ENCODE results near the gene TGFA.

The TGFA gene

GRCh38 chr2:70529610-70530009 lies 24.0 kb downstream of the TGFA start:
- TF ChIP-seq, protein P1, sequence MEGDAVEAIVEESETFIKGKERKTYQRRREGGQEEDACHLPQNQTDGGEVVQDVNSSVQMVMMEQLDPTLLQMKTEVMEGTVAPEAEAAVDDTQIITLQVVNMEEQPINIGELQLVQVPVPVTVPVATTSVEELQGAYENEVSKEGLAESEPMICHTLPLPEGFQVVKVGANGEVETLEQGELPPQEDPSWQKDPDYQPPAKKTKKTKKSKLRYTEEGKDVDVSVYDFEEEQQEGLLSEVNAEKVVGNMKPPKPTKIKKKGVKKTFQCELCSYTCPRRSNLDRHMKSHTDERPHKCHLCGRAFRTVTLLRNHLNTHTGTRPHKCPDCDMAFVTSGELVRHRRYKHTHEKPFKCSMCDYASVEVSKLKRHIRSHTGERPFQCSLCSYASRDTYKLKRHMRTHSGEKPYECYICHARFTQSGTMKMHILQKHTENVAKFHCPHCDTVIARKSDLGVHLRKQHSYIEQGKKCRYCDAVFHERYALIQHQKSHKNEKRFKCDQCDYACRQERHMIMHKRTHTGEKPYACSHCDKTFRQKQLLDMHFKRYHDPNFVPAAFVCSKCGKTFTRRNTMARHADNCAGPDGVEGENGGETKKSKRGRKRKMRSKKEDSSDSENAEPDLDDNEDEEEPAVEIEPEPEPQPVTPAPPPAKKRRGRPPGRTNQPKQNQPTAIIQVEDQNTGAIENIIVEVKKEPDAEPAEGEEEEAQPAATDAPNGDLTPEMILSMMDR (IDR thresholded peaks at IDR 0.05; ENCODE audit: control extremely low read depth, extremely low read depth, low read depth, missing control alignments), result no peak
- ChIA-PET CTCF (interaction anchor here (1.3 kb wide), 1 partner anchor 11 kb away, joined by 3 read pairs; no protein-coding TSS in a partner anchor), POLR2A (no interaction called here)
- DNase-seq (ENCODE audit: extremely low spot score), result no peak

- ChIA-PET CTCF (interaction anchor here (0.7 to 1.3 kb wide), 3 partner anchors 10 to 23 kb away, joined by 3 read pairs; no protein-coding TSS in a partner anchor), POLR2A (no interaction called here)
- TF ChIP-seq, protein P1 (IDR thresholded peaks at IDR 0.05; ENCODE audit: control extremely low read depth, extremely low read depth, low read depth, missing control alignments), result no peak
- DNase-seq (ENCODE audit: extremely low spot score), result no peak
Measured at GRCh38 chr2:70528929-70529328, 24.7 kb downstream of the TGFA start.

DNA sequence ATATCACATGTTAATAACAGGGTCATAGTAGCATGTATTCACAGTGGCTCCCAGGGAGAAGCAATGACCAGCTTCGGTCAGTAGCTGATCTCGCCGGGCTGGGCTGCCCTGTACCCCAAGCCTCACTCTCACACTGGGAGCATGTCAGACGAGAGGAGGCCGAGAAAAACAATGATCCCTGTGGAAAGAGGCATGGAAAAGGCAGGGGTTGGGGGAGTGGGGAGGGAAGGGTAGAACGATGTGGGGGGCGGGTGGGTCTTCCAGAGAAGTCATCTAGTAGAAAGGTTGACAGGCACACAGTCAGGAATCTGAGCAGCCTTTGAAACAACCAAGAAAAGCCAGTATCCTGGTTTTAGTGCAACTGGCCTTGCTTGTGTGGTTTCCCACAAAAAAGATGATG lies 25.4 kb downstream of the TGFA start:
- TF ChIP-seq, protein P1 (IDR thresholded peaks at IDR 0.05; ENCODE audit: control extremely low read depth, extremely low read depth, low read depth, missing control alignments), result no peak

GRCh38 chr2:70527447-70528080 lies 26.1 kb downstream of the TGFA start:
- CTCF ChIA-PET, result interaction anchor here (1.6 kb wide), 1 partner anchor 10 kb away, joined by 4 read pairs; no protein-coding TSS in a partner anchor
- POLR2A ChIA-PET, result no interaction called here
- TF ChIP-seq, protein P1 (IDR thresholded peaks at IDR 0.05; ENCODE audit: control extremely low read depth, extremely low read depth, low read depth, missing control alignments), result no peak
- no peak for DNase-seq (ENCODE audit: extremely low spot score)

More for the DNA sequence above, 25.4 kb downstream of the TGFA start:
- POLR2A ChIA-PET, result interaction anchor here (0.5 kb wide), 1 partner anchor 1124 kb away, joined by 3 read pairs; no protein-coding TSS in a partner anchor
- no peak for DNase-seq (ENCODE audit: extremely low spot score)
- CTCF ChIA-PET, result interaction anchor here (0.7 to 1.6 kb wide), 4 partner anchors 9 to 23 kb away, joined by 3 to 4 read pairs (median 3); no protein-coding TSS in a partner anchor

GRCh38 chr2:70526126-70526525 lies 27.5 kb downstream of the TGFA start:
- CTCF ChIA-PET, result no interaction called here
- no peak for DNase-seq (ENCODE audit: extremely low spot score)
- TF ChIP-seq, protein P1 (IDR thresholded peaks at IDR 0.05; ENCODE audit: control extremely low read depth, extremely low read depth, low read depth, missing control alignments), result no peak
- POLR2A ChIA-PET, result no interaction called here

DNA sequence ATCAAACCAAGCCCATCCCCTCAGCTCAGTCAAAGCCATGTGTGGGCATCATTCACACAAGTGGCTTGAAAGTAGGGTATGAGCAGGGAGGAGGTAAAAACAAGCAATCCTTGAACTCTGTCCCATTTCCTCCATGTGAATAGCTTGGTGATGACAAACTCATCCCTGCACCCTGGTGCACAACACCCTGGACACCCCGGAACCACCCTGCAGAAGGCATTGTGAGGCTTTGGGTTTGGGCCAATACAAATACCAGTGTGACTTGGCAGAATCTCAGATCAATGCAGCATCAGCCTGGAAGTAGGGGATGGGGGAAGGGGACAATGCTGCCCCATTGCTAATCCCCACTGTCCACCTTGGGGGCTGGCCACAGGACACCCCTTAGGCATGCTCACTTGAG lies 28.6 kb downstream of the TGFA start:
- POLR2A ChIA-PET, result no interaction called here
- CTCF ChIA-PET, result no interaction called here
- TF ChIP-seq, protein P1 (IDR thresholded peaks at IDR 0.05; ENCODE audit: control extremely low read depth, extremely low read depth, low read depth, missing control alignments), result no peak
- DNase-seq (ENCODE audit: extremely low spot score), result no peak
